ENCODE data around the gene B4GALT2.
A peak's percentile ranks its signal among the peaks of the same experiment; 100 is the strongest.

Gene B4GALT2

GRCh38 chr1:43938892-43939587, 40.0 kb upstream of the B4GALT2 start:
- no peak for DNase-seq (ENCODE audit: low read depth)
- TF ChIP-seq CTCF (IDR thresholded peaks at IDR 0.05; ENCODE audit: low read depth, low read length, missing control alignments) = no peak
- no peak overlapping the region for H3K4me3 ChIP-seq (ENCODE audit: low read depth, low read length)

- H3K4me3 ChIP-seq (ENCODE audit: low read depth, low read length) = no peak overlapping the region
- DNase-seq (ENCODE audit: low read depth) = no peak
- no peak for TF ChIP-seq CTCF (IDR thresholded peaks at IDR 0.05; ENCODE audit: low read depth, low read length, missing control alignments)
These were observed 36.6 kb upstream of the B4GALT2 start for GRCh38 chr1:43942411-43942810.

- TF ChIP-seq CTCF (IDR thresholded peaks at IDR 0.05; ENCODE audit: low read depth, low read length, missing control alignments) = no peak
- DNase-seq (ENCODE audit: low read depth) = no peak
These were observed 34.1 kb upstream of the B4GALT2 start for GRCh38 chr1:43944860-43945259.

GRCh38 chr1:43945674-43946235, 33.3 kb upstream of the B4GALT2 start:
- no peak for TF ChIP-seq CTCF (IDR thresholded peaks at IDR 0.05; ENCODE audit: low read depth, low read length, missing control alignments)
- DNase-seq (ENCODE audit: low read depth) = no peak

More at GRCh38 chr1:43944860-43945259, 34.1 kb upstream of the B4GALT2 start:
- no peak overlapping the region; the same call in 1 of the 2 replicates for H3K4me3 ChIP-seq (ENCODE audit: low read depth, low read length)

GRCh38 chr1:43946236-43947060, 32.6 kb upstream of the B4GALT2 start, which contains the start of gene IPO13:
Gene IPO13 (plus strand): TSS chr1:43946950. CDS start chr1:43947601, 651 bp downstream.
- TF ChIP-seq CTCF (IDR thresholded peaks at IDR 0.05; ENCODE audit: low read depth, low read length, missing control alignments) = peak; percentile 79
- peak; percentile 90 for DNase-seq (ENCODE audit: low read depth)

More at GRCh38 chr1:43945674-43946235, 33.3 kb upstream of the B4GALT2 start:
- peak overlapping the region; percentile 99 for H3K4me3 ChIP-seq (ENCODE audit: low read depth, low read length)

GRCh38 chr1:43947061-43947873, 31.7 kb upstream of the B4GALT2 start:
- H3K4me3 ChIP-seq (ENCODE audit: low read depth, low read length) = peak overlapping the region; percentile 99
- DNase-seq (ENCODE audit: low read depth) = no peak
- no peak for TF ChIP-seq CTCF (IDR thresholded peaks at IDR 0.05; ENCODE audit: low read depth, low read length, missing control alignments)

More at GRCh38 chr1:43946236-43947060, 32.6 kb upstream of the B4GALT2 start, which contains the start of gene IPO13:
- H3K4me3 ChIP-seq (ENCODE audit: low read depth, low read length) = peak within 1 kb of the TSS; percentile 99

Data from GM12864 (cell line).